NCI-H82 treated with DMSO at 0.1 percent for 48 hours (cell line): ENCODE measurements around the gene SCLT1.

Experiments
- DNase-seq: peaks from one replicate; lab custom pipeline; 2025; ENCODE audit not compliant: unreplicated experiment; lab: John Stamatoyannopoulos, UW

SCLT1 gene

GRCh38 chr4:128961405-128961804 lies 131.9 kb downstream of the SCLT1 start:
- no peak for DNase-seq

GRCh38 chr4:128958194-128958593 lies 135.1 kb downstream of the SCLT1 start:
- DNase-seq: no peak

- DNase-seq: no peak
Measured at GRCh38 chr4:128957459-128957858, 135.9 kb downstream of the SCLT1 start.

GRCh38 chr4:128955751-128956150 lies 137.6 kb downstream of the SCLT1 start:
- no peak for DNase-seq

GRCh38 chr4:128954941-128955340 lies 138.4 kb downstream of the SCLT1 start:
- DNase-seq: no peak

- DNase-seq: no peak
Measured at GRCh38 chr4:128951316-128951715, 142.0 kb downstream of the SCLT1 start.

- no peak for DNase-seq
Measured at GRCh38 chr4:128950796-128951195, 142.5 kb downstream of the SCLT1 start.

GRCh38 chr4:128946916-128947315 lies 146.4 kb downstream of the SCLT1 start:
- no peak for DNase-seq

GRCh38 chr4:128942607-128943006 lies 150.7 kb downstream of the SCLT1 start:
- DNase-seq: no peak

- no peak for DNase-seq
Measured at GRCh38 chr4:128940971-128941370, 152.4 kb downstream of the SCLT1 start.

GRCh38 chr4:128930051-128930450 lies 163.3 kb downstream of the SCLT1 start:
- DNase-seq: no peak

GRCh38 chr4:128924951-128925350 lies 168.4 kb downstream of the SCLT1 start:
- no peak for DNase-seq

GRCh38 chr4:128921954-128922353 lies 171.4 kb downstream of the SCLT1 start:
- DNase-seq: no peak

GRCh38 chr4:128917781-128918180 lies 175.6 kb downstream of the SCLT1 start:
- DNase-seq: no peak

- DNase-seq: no peak
Measured at GRCh38 chr4:128916832-128917231, 176.5 kb downstream of the SCLT1 start.

GRCh38 chr4:128915544-128915943 lies 177.8 kb downstream of the SCLT1 start:
- DNase-seq: no peak

- no peak for DNase-seq
Measured at GRCh38 chr4:128913228-128913627, 180.1 kb downstream of the SCLT1 start.

- no peak for DNase-seq
Measured at GRCh38 chr4:128908735-128909134, 184.6 kb downstream of the SCLT1 start.

- DNase-seq: no peak
Measured at GRCh38 chr4:128907981-128908380, 185.4 kb downstream of the SCLT1 start.

GRCh38 chr4:128906581-128906980 lies 186.8 kb downstream of the SCLT1 start:
- DNase-seq: no peak

- no peak for DNase-seq
Measured at GRCh38 chr4:128904821-128905220, 188.5 kb downstream of the SCLT1 start.

- no peak for DNase-seq
Measured at GRCh38 chr4:128880662-128881061, 212.7 kb downstream of the SCLT1 start.

- DNase-seq: no peak
Measured at GRCh38 chr4:128879971-128880370, 213.4 kb downstream of the SCLT1 start.

GRCh38 chr4:128879283-128879682 lies 214.1 kb downstream of the SCLT1 start:
- no peak for DNase-seq
